Ectodermal cell (in vitro differentiated cells): ENCODE results near the gene PDGFC.

Experiments used
- H3K27ac ChIP-seq: 2 replicates; pipeline ENCODE4 v1.7.0; 2013; ENCODE audit warnings: mild to moderate bottlenecking, low read depth, low read length; ENCODE audit not compliant: insufficient read depth, poor library complexity, severe bottlenecking
- H3K27me3 ChIP-seq: 2 replicates; pipeline ENCODE4 v1.7.0; 2013; ENCODE audit warnings: mild to moderate bottlenecking, low read length; ENCODE audit not compliant: insufficient read depth, control insufficient read depth, poor library complexity, severe bottlenecking
- H3K36me3 ChIP-seq: one replicate; pipeline ENCODE4 v1.7.0; 2013; ENCODE audit warnings: low read length; ENCODE audit not compliant: control insufficient read depth, insufficient read depth
- H3K4me1 ChIP-seq: one replicate; pipeline ENCODE4 v1.7.0; 2013; ENCODE audit warnings: low read length; ENCODE audit not compliant: control insufficient read depth, insufficient read depth
- H3K4me3 ChIP-seq: 2 replicates; pipeline ENCODE4 v1.7.0; 2013; ENCODE audit warnings: low read depth, low read length, control low read depth; ENCODE audit not compliant: insufficient read depth
- H3K9me3 ChIP-seq: 2 replicates; pipeline ENCODE4 v1.7.0; 2013; ENCODE audit warnings: mild to moderate bottlenecking, low read length, moderate library complexity; ENCODE audit not compliant: control insufficient read depth
- WGBS, 2 experiments: methylation state at CpG; one replicate each; pipeline ENCODE4 v1.1.7; 2013; ENCODE audit warnings: missing lambda C conversion rate in 2 of 2; 5-methylcytosine and 5-hydroxymethylcytosine counted together

Gene PDGFC

GRCh38 chr4:156816360-156816755 is 155.2 kb downstream of the PDGFC start:
- H3K27ac ChIP-seq = no peak overlapping the region
- H3K4me3 ChIP-seq = no peak overlapping the region
- no peaks in the 10 kb centered on the region for H3K27me3 ChIP-seq
- no peaks in the 10 kb centered on the region for H3K9me3 ChIP-seq
- WGBS, 2 experiments = 100% methylated on average over 2 of the region's 2 CpGs; no CpG with 5 or more reads in 1 of the 2 experiments
- H3K4me1 ChIP-seq = no peaks in the 10 kb centered on the region
- H3K36me3 ChIP-seq = no peaks in the 10 kb centered on the region

- Histone ChIP-seq H3K4me1 (no peaks in the 10 kb centered on the region), H3K4me3 (no peak overlapping the region), H3K27ac (no peak overlapping the region), H3K9me3 (no peaks in the 10 kb centered on the region), H3K36me3 (no peaks in the 10 kb centered on the region), H3K27me3 (no peaks in the 10 kb centered on the region)
- WGBS, 2 experiments = 88 to 91% methylated on average over 2 to 4 of the region's 4 CpGs
Observed at GRCh38 chr4:156815717-156816359, 155.8 kb downstream of the PDGFC start.

- no peaks in the 10 kb centered on the region for H3K4me1 ChIP-seq
- H3K27ac ChIP-seq = no peak overlapping the region
- WGBS, 2 experiments = no CpG with 5 or more reads among the region's 4 CpGs
- H3K4me3 ChIP-seq = no peak overlapping the region
- H3K27me3 ChIP-seq = no peaks in the 10 kb centered on the region
- H3K9me3 ChIP-seq = no peaks in the 10 kb centered on the region
- no peaks in the 10 kb centered on the region for H3K36me3 ChIP-seq
Observed at GRCh38 chr4:156811963-156812362, 159.6 kb downstream of the PDGFC start.

- H3K36me3 ChIP-seq = no peaks in the 10 kb centered on the region
- no peaks in the 10 kb centered on the region for H3K27me3 ChIP-seq
- no peak overlapping the region for H3K27ac ChIP-seq
- no peak overlapping the region for H3K4me3 ChIP-seq
- no peaks in the 10 kb centered on the region for H3K9me3 ChIP-seq
- WGBS, 2 experiments = 90 to 95% methylated on average over 4 of the region's 5 CpGs
- no peaks in the 10 kb centered on the region for H3K4me1 ChIP-seq
Observed at GRCh38 chr4:156811286-156811685, 160.3 kb downstream of the PDGFC start.

- no peak overlapping the region for H3K4me3 ChIP-seq
- H3K27me3 ChIP-seq = no peaks in the 10 kb centered on the region
- no peak overlapping the region for H3K27ac ChIP-seq
- H3K4me1 ChIP-seq = no peaks in the 10 kb centered on the region
- H3K9me3 ChIP-seq = no peaks in the 10 kb centered on the region
- H3K36me3 ChIP-seq = no peaks in the 10 kb centered on the region
- WGBS, 2 experiments = 21 to 90% methylated on average over 2 of the region's 2 CpGs
Observed at GRCh38 chr4:156805696-156806095, 165.9 kb downstream of the PDGFC start.

- H3K4me3 ChIP-seq = no peak overlapping the region
- H3K27ac ChIP-seq = no peak overlapping the region
- no peaks in the 10 kb centered on the region for H3K9me3 ChIP-seq
- no peaks in the 10 kb centered on the region for H3K27me3 ChIP-seq
- 94 to 99% methylated on average over 1 to 2 of the region's 2 CpGs for WGBS, 2 experiments
- no peaks in the 10 kb centered on the region for H3K36me3 ChIP-seq
- H3K4me1 ChIP-seq = no peaks in the 10 kb centered on the region
Observed at GRCh38 chr4:156803056-156803455, 168.5 kb downstream of the PDGFC start.

GRCh38 chr4:156800463-156800862 is 171.1 kb downstream of the PDGFC start:
- H3K27me3 ChIP-seq = no peaks in the 10 kb centered on the region
- no peaks in the 10 kb centered on the region for H3K9me3 ChIP-seq
- H3K4me3 ChIP-seq = no peak overlapping the region
- H3K4me1 ChIP-seq = no peaks in the 10 kb centered on the region
- WGBS, 2 experiments = 100% methylated on average over 1 of the region's 1 CpG; no CpG with 5 or more reads in 1 of the 2 experiments
- H3K27ac ChIP-seq = no peak overlapping the region
- no peaks in the 10 kb centered on the region for H3K36me3 ChIP-seq

- no peak overlapping the region for H3K27ac ChIP-seq
- WGBS, 2 experiments = 83 to 94% methylated on average over 1 of the region's 1 CpG
Observed at GRCh38 chr4:156799121-156799589, 172.4 kb downstream of the PDGFC start.

GRCh38 chr4:156798438-156798837 is 173.2 kb downstream of the PDGFC start:
- H3K4me1 ChIP-seq = no peaks in the 10 kb centered on the region
- WGBS, 2 experiments = 100% methylated on average over 1 of the region's 1 CpG; no CpG with 5 or more reads in 1 of the 2 experiments
- no peaks in the 10 kb centered on the region for H3K36me3 ChIP-seq
- H3K27ac ChIP-seq = no peak overlapping the region
- no peak overlapping the region for H3K4me3 ChIP-seq
- no peaks in the 10 kb centered on the region for H3K9me3 ChIP-seq
- no peaks in the 10 kb centered on the region for H3K27me3 ChIP-seq

More at GRCh38 chr4:156799121-156799589, 172.4 kb downstream of the PDGFC start:
- Histone ChIP-seq H3K4me1 (no peaks in the 10 kb centered on the region), H3K9me3 (no peaks in the 10 kb centered on the region), H3K36me3 (no peaks in the 10 kb centered on the region), H3K27me3 (no peaks in the 10 kb centered on the region), H3K4me3 (no peak overlapping the region)

- WGBS, 2 experiments = 92 to 100% methylated on average over 1 to 4 of the region's 5 CpGs
- no peaks in the 10 kb centered on the region for H3K27me3 ChIP-seq
Observed at GRCh38 chr4:156797206-156797605, 174.4 kb downstream of the PDGFC start.

More at GRCh38 chr4:156797206-156797605, 174.4 kb downstream of the PDGFC start:
- Histone ChIP-seq H3K4me3 (no peak overlapping the region), H3K9me3 (no peaks in the 10 kb centered on the region), H3K27ac (no peak overlapping the region), H3K4me1 (no peaks in the 10 kb centered on the region), H3K36me3 (no peaks in the 10 kb centered on the region)
